KMS-11 (cell line): ENCODE results near the gene LARGE2.
"Not testable (repeated sequence)": the region's sequence is repeated elsewhere in the genome, so short reads cannot be mapped to it uniquely, and the experiment has no call there.

Experiments used
- H2AFZ ChIP-seq: fragments of 200-600 bp; sonication (generic); 2 replicates; pipeline ENCODE4 v1.6.1; 2016; ENCODE audit warnings: antibody characterized with exemption, mixed run types, low read depth
- H3K27ac ChIP-seq: fragments of 200-600 bp; sonication (generic); 2 replicates; pipeline ENCODE4 v1.6.1; 2016; ENCODE audit warnings: mild to moderate bottlenecking, mixed run types
- H3K27me3 ChIP-seq: fragments of 200-600 bp; sonication (generic); 2 replicates; pipeline ENCODE4 v1.6.1; 2017; ENCODE audit warnings: mild to moderate bottlenecking, low read depth, mixed run types, moderate library complexity; ENCODE audit not compliant: insufficient read depth
- H3K36me3 ChIP-seq: fragments of 200-600 bp; sonication (generic); 2 replicates; pipeline ENCODE4 v1.6.1; 2017; ENCODE audit warnings: mild to moderate bottlenecking, mixed run types; ENCODE audit not compliant: insufficient read depth
- H3K4me1 ChIP-seq: fragments of 200-600 bp; sonication (generic); 2 replicates; pipeline ENCODE4 v1.6.1; 2016; ENCODE audit warnings: mild to moderate bottlenecking, low read depth, mixed run types; ENCODE audit not compliant: poor library complexity, severe bottlenecking
- H3K4me2 ChIP-seq: fragments of 200-600 bp; sonication (generic); 2 replicates; pipeline ENCODE4 v1.7.0; 2016; ENCODE audit warnings: mild to moderate bottlenecking, mixed run types
- H3K4me3 ChIP-seq: fragments of 200-600 bp; sonication (generic); IDR thresholded peaks from 2 replicates; pipeline ENCODE4 v1.6.1; 2017; ENCODE audit warnings: low read depth, low read length, mixed read lengths; ENCODE audit not compliant: insufficient read depth
- H3K79me2 ChIP-seq: fragments of 200-600 bp; sonication (generic); 2 replicates; pipeline ENCODE4 v1.6.1; 2016; ENCODE audit warnings: low read depth, mixed run types; ENCODE audit not compliant: insufficient read depth
- H3K9ac ChIP-seq: fragments of 200-600 bp; sonication (generic); 2 replicates; pipeline ENCODE4 v1.6.1; 2016; ENCODE audit warnings: mild to moderate bottlenecking, mixed run types
- H4K20me1 ChIP-seq: fragments of 200-600 bp; sonication (generic); 2 replicates; pipeline ENCODE4 v1.6.1; 2016; ENCODE audit warnings: mild to moderate bottlenecking, mixed run types; ENCODE audit not compliant: insufficient read depth
- CTCF ChIP-seq: fragments of 200-600 bp; sonication (generic); conservative IDR thresholded peaks from 2 replicates; pipeline ENCODE4 v1.6.1; 2017; ENCODE audit warnings: low read depth, mild to moderate bottlenecking, antibody characterized with exemption, low read length, moderate library complexity, mixed read lengths

The LARGE2 gene

DNA sequence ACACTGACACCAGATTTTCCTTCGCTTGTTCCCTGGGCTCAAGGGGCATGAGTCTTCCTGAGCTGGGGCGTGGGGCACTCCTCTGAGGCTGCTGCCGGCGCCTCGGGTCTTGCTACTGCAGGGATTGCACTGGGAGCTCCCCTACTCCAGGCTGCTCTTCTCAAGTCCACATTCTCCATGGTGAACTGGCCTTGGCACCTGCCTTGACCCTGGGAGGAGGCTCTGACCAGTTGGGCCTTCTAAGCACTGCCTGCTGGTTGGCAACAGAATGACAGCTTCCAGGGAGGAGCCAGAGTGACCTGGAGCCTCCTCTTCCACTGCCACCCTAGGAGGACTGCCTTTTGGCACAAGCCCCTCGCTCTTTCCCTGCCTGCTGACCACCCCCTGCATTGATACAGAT, 24.9 kb upstream of the LARGE2 start:
- Histone ChIP-seq H3K27ac (no peak overlapping the region), H3K27me3 (peaks cover 33% of the 10 kb centered on the region; the same call in 1 of the 2 replicates), H4K20me1 (no peaks in the 10 kb centered on the region)

DNA sequence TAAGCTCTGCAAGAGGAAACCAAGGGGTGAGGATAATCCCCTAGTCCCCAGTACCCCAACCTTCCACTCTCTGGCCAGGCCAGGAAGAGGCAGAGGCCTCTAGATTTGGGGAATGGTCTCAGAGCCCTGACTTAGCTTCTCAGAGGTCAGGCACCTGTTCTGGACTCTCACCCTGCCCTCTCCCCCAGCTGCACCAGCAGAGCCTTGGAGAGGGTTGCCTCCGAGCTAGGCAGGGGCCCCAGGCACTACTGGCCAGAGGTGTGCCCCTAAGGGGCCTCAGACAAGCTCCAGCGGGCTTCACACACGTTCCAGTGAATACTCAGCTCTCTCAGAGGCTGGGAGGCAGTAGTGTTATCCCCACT, 23.4 kb upstream of the LARGE2 start:
- Histone ChIP-seq H3K4me1 (no peaks in the 10 kb centered on the region), H3K4me2 (no peak overlapping the region), H3K9ac (no peak overlapping the region), H3K4me3 (no peak overlapping the region), H3K27ac (no peak overlapping the region), H2AFZ (no peak overlapping the region), H3K36me3 (no peaks in the 10 kb centered on the region), H3K27me3 (peaks cover 33% of the 10 kb centered on the region; the same call in 1 of the 2 replicates), H4K20me1 (no peaks in the 10 kb centered on the region), H3K79me2 (no peaks in the 10 kb centered on the region)
- no peak for TF ChIP-seq CTCF

More for the DNA sequence above, 24.9 kb upstream of the LARGE2 start:
- no peaks in the 10 kb centered on the region for H3K4me1 ChIP-seq
- no peak overlapping the region for H3K4me3 ChIP-seq
- H3K36me3 ChIP-seq = no peaks in the 10 kb centered on the region
- H2AFZ ChIP-seq = no peak overlapping the region
- no peak overlapping the region for H3K4me2 ChIP-seq
- H3K79me2 ChIP-seq = no peaks in the 10 kb centered on the region
- no peak overlapping the region for H3K9ac ChIP-seq
- no peak for TF ChIP-seq CTCF

DNA sequence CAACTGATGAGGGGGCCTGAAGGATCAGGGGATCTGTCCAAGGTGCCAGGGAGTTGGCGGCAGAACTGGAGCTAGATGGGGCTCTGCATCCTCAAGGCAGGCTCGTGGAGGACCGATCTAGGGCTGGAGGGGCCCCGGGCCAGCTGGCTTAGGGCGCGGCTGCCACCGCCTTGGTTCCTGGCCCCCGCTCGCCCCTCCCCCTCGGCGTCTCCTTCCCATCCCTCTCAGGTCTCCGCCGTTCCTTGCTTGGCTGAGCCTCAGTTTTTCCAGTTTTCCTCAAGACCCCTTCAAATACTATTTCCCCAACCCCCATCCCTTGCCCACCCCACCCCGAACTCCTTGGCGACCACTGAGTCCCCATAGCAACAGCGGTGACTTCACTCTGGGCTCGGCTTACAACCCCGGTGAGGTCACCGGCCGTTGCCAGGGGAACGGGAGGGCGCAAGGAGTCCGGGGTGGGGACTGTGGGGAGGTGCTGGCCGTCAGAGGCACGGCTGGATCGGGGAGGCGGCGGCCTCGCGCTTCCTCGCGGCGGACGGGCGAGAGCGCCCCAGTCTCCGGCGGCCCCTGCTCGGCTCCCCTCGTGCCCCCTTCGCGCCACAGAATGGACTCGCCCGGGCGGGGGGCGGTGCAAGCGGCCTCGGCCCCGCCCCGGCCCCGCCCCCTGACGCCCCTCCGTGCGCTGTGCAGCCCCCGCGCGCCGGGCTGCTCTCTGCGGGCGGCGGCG, 22.8 kb upstream of the LARGE2 start:
- H3K27ac ChIP-seq = no peak overlapping the region
- no peaks in the 10 kb centered on the region for H4K20me1 ChIP-seq
- peaks cover 33% of the 10 kb centered on the region; the same call in 1 of the 2 replicates for H3K27me3 ChIP-seq
- no peak overlapping the region for H3K9ac ChIP-seq
- H3K36me3 ChIP-seq = no peaks in the 10 kb centered on the region
- no peak overlapping the region for H3K4me2 ChIP-seq
- H3K4me1 ChIP-seq = no peaks in the 10 kb centered on the region
- no peaks in the 10 kb centered on the region for H3K79me2 ChIP-seq
- no peak overlapping the region for H2AFZ ChIP-seq
- no peak overlapping the region for H3K4me3 ChIP-seq
- no peak for TF ChIP-seq CTCF

- H3K27ac ChIP-seq, H3K4me1 ChIP-seq, H3K4me2 ChIP-seq, H3K36me3 ChIP-seq, H2AFZ ChIP-seq, H3K9ac ChIP-seq, H4K20me1 ChIP-seq, H3K4me3 ChIP-seq, H3K79me2 ChIP-seq: not testable (repeated sequence)
- peaks cover 33% of the 10 kb centered on the region; the same call in 1 of the 2 replicates for H3K27me3 ChIP-seq
Measured at GRCh38 chr11:45900175-45900800, 22.2 kb upstream of the LARGE2 start.
